Activated naive CD8-positive, alpha-beta T cell treated with anti-CD3 and anti-CD28 coated beads, Interleukin-2, amount 10 ng/mL, durations not matched to agents 7 days and 5 days (primary cell): ENCODE measurements around the gene DYSF. TPM values are rescaled to one million over a fixed set of nuclear protein-coding genes. Genes with fewer than 3 reads are reported as not detected.

Source experiments
- ATAC-seq: fragments of 150-1000 bp; cut with Tn5 transposase; one replicate; pipeline ENCODE4 v1.10.0; 2021; ENCODE audit warnings: low read depth, moderate library complexity
- POLR2A ChIA-PET: fragments of 350-600 bp; sonication (Branson Sonifier 250); formaldehyde crosslinking; loops from one replicate; lab custom pipeline; 2021; ENCODE audit warnings: antibody characterized with exemption; lab: Charles Lee
- DNase-seq: peaks from one replicate; pipeline ENCODE4 v3.0.0; 2021
- H3K27ac Mint-ChIP-seq: one replicate; pipeline ENCODE4 v1.8.0; 2022; ENCODE audit warnings: mild to moderate bottlenecking, mixed read lengths
- H3K27me3 Mint-ChIP-seq: one replicate; pipeline ENCODE4 v1.8.0; 2022; ENCODE audit warnings: mild to moderate bottlenecking, moderate library complexity, mixed read lengths
- H3K36me3 Mint-ChIP-seq: one replicate; pipeline ENCODE4 v1.8.0; 2021; ENCODE audit warnings: mild to moderate bottlenecking, mixed read lengths
- H3K4me1 Mint-ChIP-seq: one replicate; pipeline ENCODE4 v1.8.0; 2021; ENCODE audit warnings: mixed read lengths
- H3K4me3 Mint-ChIP-seq: one replicate; pipeline ENCODE4 v1.8.0; 2022; ENCODE audit warnings: mild to moderate bottlenecking, moderate library complexity, mixed read lengths
- H3K9me3 Mint-ChIP-seq: one replicate; pipeline ENCODE4 v1.8.0; 2021; ENCODE audit warnings: mixed read lengths
- total RNA-seq, 2 experiments: library from RNA; stranded (reverse); gene quantifications; one replicate each; pipeline ENCODE4 v1.2.3, GENCODE V29; 2021

The DYSF gene
- total RNA-seq, 2 experiments from 2014 or later, result 6.3 to 6.7 TPM

GRCh38 chr2:71678874-71679273 is 225.5 kb downstream of the DYSF start:
- H3K27ac Mint-ChIP-seq, result no peak overlapping the region
- peaks cover 7% of the 10 kb centered on the region for H3K27me3 Mint-ChIP-seq
- no peak overlapping the region for H3K4me3 Mint-ChIP-seq
- POLR2A ChIA-PET, result no interaction called here
- H3K9me3 Mint-ChIP-seq, result no peaks in the 10 kb centered on the region
- no peak for ATAC-seq
- no peaks in the 10 kb centered on the region for H3K4me1 Mint-ChIP-seq
- no peaks in the 10 kb centered on the region for H3K36me3 Mint-ChIP-seq
- no peak for DNase-seq

- POLR2A ChIA-PET, result no interaction called here
- no peak overlapping the region for H3K27ac Mint-ChIP-seq
- ATAC-seq (no peak), DNase-seq (no peak)
- no peaks in the 10 kb centered on the region for H3K4me1 Mint-ChIP-seq
- H3K36me3 Mint-ChIP-seq, result no peaks in the 10 kb centered on the region
- no peaks in the 10 kb centered on the region for H3K9me3 Mint-ChIP-seq
- peaks cover 7% of the 10 kb centered on the region for H3K27me3 Mint-ChIP-seq
- no peak overlapping the region for H3K4me3 Mint-ChIP-seq
These were observed 226.1 kb downstream of the DYSF start for GRCh38 chr2:71679491-71679890.

DNA sequence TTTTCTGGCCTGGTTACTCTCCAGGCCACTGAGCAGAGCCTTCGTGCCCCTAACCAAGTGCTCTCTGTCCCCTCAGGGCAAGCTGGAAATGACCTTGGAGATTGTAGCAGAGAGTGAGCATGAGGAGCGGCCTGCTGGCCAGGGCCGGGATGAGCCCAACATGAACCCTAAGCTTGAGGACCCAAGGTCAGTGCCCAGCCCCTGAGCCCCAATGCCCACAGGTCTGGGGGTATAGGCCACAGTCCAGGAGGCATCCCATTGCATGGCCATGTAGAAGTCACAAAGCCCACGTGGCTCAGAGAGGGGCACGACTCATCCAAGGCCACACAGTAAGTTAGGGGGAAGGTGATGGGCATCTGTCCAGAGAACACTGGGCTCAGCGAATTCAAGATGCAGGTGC is 227.6 kb downstream of the DYSF start:
- no peak for ATAC-seq
- POLR2A ChIA-PET, result no interaction called here

GRCh38 chr2:71681626-71682025 is 228.3 kb downstream of the DYSF start:
- H3K36me3 Mint-ChIP-seq, result no peaks in the 10 kb centered on the region
- DNase-seq, result no peak
- no peaks in the 10 kb centered on the region for H3K9me3 Mint-ChIP-seq
- no peak overlapping the region for H3K4me3 Mint-ChIP-seq
- peaks cover 7% of the 10 kb centered on the region for H3K27me3 Mint-ChIP-seq
- POLR2A ChIA-PET, result no interaction called here
- no peak for ATAC-seq
- no peak overlapping the region for H3K27ac Mint-ChIP-seq
- H3K4me1 Mint-ChIP-seq, result no peaks in the 10 kb centered on the region

More for the DNA sequence above, 227.6 kb downstream of the DYSF start:
- Mint-ChIP-seq H3K4me1 (no peaks in the 10 kb centered on the region), H3K36me3 (no peaks in the 10 kb centered on the region), H3K4me3 (no peak overlapping the region), H3K27me3 (peaks cover 7% of the 10 kb centered on the region), H3K27ac (no peak overlapping the region), H3K9me3 (no peaks in the 10 kb centered on the region)
- DNase-seq, result no peak

- Mint-ChIP-seq H3K27ac (no peak overlapping the region), H3K4me3 (no peak overlapping the region), H3K9me3 (no peaks in the 10 kb centered on the region), H3K4me1 (no peaks in the 10 kb centered on the region), H3K36me3 (no peaks in the 10 kb centered on the region), H3K27me3 (peaks cover 6% of the 10 kb centered on the region)
- POLR2A ChIA-PET, result no interaction called here
- no peak for ATAC-seq
- no peak for DNase-seq
These were observed 229.0 kb downstream of the DYSF start for GRCh38 chr2:71682341-71682740.

DNA sequence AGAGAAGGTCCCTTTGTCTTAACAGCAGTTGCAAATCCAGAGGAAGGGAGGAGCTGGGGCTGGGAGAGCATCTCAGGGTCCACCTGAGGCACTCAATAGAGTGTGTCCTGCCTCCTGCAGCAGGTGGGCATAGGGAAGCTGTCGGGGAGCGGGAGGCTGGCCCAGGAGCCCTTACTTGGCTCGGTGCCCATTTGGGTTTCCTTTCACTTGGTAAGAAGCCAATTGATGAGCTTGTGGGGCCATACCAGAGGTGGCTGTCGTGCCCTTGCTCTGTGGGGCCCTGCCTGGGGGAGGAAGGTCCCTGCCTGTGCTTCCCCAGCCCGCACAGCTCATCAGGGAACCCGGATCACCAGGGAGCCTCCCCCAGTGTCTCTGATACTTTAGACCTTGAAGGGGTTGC is 229.7 kb downstream of the DYSF start:
- no peak for DNase-seq
- Mint-ChIP-seq H3K27me3 (peaks cover 4% of the 10 kb centered on the region), H3K4me3 (no peak overlapping the region), H3K27ac (no peak overlapping the region), H3K36me3 (no peaks in the 10 kb centered on the region), H3K9me3 (no peaks in the 10 kb centered on the region), H3K4me1 (no peaks in the 10 kb centered on the region)
- POLR2A ChIA-PET, result no interaction called here
- no peak for ATAC-seq

GRCh38 chr2:71683666-71684065 is 230.3 kb downstream of the DYSF start:
- Mint-ChIP-seq H3K27me3 (no peaks in the 10 kb centered on the region), H3K36me3 (no peaks in the 10 kb centered on the region), H3K27ac (no peak overlapping the region), H3K4me1 (no peaks in the 10 kb centered on the region), H3K4me3 (no peak overlapping the region), H3K9me3 (no peaks in the 10 kb centered on the region)
- ATAC-seq (no peak), DNase-seq (no peak)
- POLR2A ChIA-PET, result no interaction called here

GRCh38 chr2:71684226-71685072 is 231.1 kb downstream of the DYSF start:
- Mint-ChIP-seq H3K9me3 (no peaks in the 10 kb centered on the region), H3K27ac (no peak overlapping the region), H3K4me3 (no peak overlapping the region), H3K4me1 (no peaks in the 10 kb centered on the region), H3K36me3 (no peaks in the 10 kb centered on the region), H3K27me3 (no peaks in the 10 kb centered on the region)
- ATAC-seq (no peak), DNase-seq (no peak)
- POLR2A ChIA-PET, result no interaction called here

- Mint-ChIP-seq H3K9me3 (no peaks in the 10 kb centered on the region), H3K36me3 (no peaks in the 10 kb centered on the region), H3K4me1 (no peaks in the 10 kb centered on the region), H3K27me3 (no peaks in the 10 kb centered on the region), H3K27ac (no peak overlapping the region), H3K4me3 (no peak overlapping the region)
- no peak for ATAC-seq
- POLR2A ChIA-PET, result no interaction called here
- no peak for DNase-seq
These were observed 231.9 kb downstream of the DYSF start for GRCh38 chr2:71685073-71685848.

GRCh38 chr2:71685941-71686611 is 232.7 kb downstream of the DYSF start:
- POLR2A ChIA-PET, result no interaction called here
- Mint-ChIP-seq H3K27ac (no peak overlapping the region), H3K27me3 (no peaks in the 10 kb centered on the region), H3K4me3 (no peak overlapping the region), H3K9me3 (no peaks in the 10 kb centered on the region), H3K4me1 (no peaks in the 10 kb centered on the region), H3K36me3 (no peaks in the 10 kb centered on the region)
- ATAC-seq (no peak), DNase-seq (no peak)

DNA sequence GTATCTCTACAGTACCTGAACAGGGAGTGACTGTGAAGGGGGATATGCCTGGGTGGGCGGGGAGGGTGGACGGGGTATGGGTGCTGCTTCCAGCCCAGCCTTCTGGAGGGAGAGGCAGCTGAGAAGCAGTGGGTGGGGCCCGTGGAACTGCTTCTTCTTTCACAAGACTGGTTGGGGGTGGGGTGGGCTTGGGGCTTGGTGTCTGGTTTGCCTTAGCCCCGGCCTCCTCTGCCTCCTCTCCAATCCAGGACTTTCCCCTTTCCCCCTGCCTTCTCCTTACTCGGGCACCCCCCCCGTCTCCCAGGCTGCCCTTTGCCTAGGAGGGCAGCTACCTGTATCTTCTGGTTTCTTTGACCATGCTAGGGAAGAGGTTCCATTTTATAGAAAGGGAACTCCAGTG is 233.4 kb downstream of the DYSF start:
- DNase-seq, result no peak
- H3K36me3 Mint-ChIP-seq, result no peaks in the 10 kb centered on the region
- H3K4me1 Mint-ChIP-seq, result no peaks in the 10 kb centered on the region
- no peaks in the 10 kb centered on the region for H3K9me3 Mint-ChIP-seq
- no peak overlapping the region for H3K4me3 Mint-ChIP-seq
- no peak overlapping the region for H3K27ac Mint-ChIP-seq
- no peaks in the 10 kb centered on the region for H3K27me3 Mint-ChIP-seq
- POLR2A ChIA-PET, result no interaction called here
- ATAC-seq, result no peak

DNA sequence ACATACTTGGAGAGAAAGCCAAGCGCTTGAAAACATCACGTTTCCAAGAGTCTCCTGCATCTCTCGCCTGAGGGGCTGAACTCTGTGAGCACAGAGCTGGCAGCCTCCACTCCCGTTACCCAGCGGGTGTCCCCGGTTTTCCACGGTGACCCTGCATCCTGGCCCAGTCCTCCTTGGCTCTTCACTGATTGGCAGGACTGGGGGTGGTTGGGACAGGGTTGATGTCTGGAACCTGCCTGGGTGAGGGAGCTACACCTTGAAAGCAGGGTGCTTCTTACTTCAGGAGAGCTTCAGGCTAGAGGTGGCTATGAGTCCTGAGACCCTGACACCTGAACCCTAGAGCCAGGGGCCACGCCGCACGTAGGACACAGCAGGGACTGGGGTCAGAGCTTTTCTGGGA is 234.1 kb downstream of the DYSF start:
- no peaks in the 10 kb centered on the region for H3K4me1 Mint-ChIP-seq
- no peak for DNase-seq
- ATAC-seq, result no peak
- no peaks in the 10 kb centered on the region for H3K36me3 Mint-ChIP-seq
- H3K27ac Mint-ChIP-seq, result no peak overlapping the region
- no peaks in the 10 kb centered on the region for H3K27me3 Mint-ChIP-seq
- no peaks in the 10 kb centered on the region for H3K9me3 Mint-ChIP-seq
- POLR2A ChIA-PET, result no interaction called here
- no peak overlapping the region for H3K4me3 Mint-ChIP-seq

DNA sequence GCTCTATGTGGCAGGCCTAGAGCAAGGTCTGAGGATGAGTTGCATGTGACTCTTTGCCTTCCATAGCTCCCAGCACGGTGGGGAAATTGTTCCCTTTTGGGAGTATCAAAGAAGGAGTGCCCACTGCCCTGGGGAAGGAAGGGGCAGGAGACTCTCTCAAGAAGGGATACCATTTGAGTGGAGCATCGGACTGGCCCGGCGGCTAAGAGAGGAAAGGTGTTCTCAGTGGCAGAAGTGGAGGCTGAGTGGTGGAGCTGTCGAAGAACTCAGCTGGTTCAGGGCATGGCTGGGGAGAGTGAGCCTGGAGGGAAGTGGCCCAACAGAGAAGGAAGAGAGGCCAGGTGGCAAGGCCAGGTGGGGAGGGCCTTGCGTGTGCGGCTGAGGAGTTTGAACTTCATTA is 235.2 kb downstream of the DYSF start:
- H3K27ac Mint-ChIP-seq, result no peak overlapping the region
- H3K4me1 Mint-ChIP-seq, result no peaks in the 10 kb centered on the region
- no peaks in the 10 kb centered on the region for H3K27me3 Mint-ChIP-seq
- no peak overlapping the region for H3K4me3 Mint-ChIP-seq
- no peaks in the 10 kb centered on the region for H3K9me3 Mint-ChIP-seq
- H3K36me3 Mint-ChIP-seq, result no peaks in the 10 kb centered on the region
- POLR2A ChIA-PET, result no interaction called here
- DNase-seq (no peak), ATAC-seq (no peak)
